Esophagus squamous epithelium (tissue), 4 donors: ENCODE data around the gene LTB4R.

Experiments used
- POLR2A ChIP-seq, 4 donors: fragments of 450-650 bp; IDR thresholded peaks; one replicate each; pipeline ENCODE4 v1.6.1; 2017; ENCODE audit warnings: antibody characterized with exemption in 4 of 4, mild to moderate bottlenecking in 4 of 4, moderate library complexity in 3 of 4
- TF ChIP-seq, protein P1 (sequence below), 6 experiments: fragments of 450-650 bp in 4 of 6; fragments of 200-600 bp in 2 of 6; sonication (generic) in 2 of 6; IDR thresholded peaks; one replicate each; pipeline ENCODE4 v1.5.1; 2016 to 2019; ENCODE audit warnings: antibody characterized with exemption in 6 of 6, mild to moderate bottlenecking in 4 of 6, moderate library complexity in 4 of 6

DNA sequence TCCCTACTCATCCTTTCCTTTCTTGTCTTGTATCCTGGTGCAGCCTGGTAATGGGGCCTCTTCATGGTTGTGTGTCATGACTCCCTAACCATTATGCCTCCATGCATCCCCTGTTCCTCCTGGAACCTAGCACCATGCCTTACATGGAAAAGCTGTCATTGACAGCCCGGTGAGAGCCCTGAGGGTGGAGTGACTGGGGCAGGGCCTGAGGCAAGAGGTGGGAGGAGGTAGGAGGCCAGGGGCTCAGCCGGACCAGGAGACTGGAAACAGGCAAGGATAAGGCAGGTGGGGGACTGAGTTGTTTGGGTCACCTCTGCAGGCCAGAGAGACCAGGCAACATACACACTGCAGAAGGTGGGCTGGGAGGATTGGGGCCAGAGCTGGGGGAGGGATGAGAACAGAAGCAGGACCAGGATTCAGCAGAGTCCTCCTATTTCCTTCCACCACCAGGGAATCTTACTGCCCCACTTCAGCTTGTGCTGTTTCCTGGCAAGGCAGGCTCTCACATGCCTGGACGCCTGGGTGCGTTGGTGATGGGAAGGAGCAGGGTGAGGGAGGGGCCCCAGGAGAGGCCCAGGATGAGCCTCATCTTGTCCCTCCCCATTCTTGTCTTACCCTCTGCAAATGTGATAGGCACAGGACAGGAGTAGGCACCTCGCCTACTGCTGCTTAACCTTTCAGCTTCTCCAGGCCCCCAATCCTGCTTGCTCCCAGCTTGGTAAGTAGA is 1.6 kb upstream of the LTB4R start, which contains the start of gene LTB4R2:
- TF ChIP-seq, protein P1, sequence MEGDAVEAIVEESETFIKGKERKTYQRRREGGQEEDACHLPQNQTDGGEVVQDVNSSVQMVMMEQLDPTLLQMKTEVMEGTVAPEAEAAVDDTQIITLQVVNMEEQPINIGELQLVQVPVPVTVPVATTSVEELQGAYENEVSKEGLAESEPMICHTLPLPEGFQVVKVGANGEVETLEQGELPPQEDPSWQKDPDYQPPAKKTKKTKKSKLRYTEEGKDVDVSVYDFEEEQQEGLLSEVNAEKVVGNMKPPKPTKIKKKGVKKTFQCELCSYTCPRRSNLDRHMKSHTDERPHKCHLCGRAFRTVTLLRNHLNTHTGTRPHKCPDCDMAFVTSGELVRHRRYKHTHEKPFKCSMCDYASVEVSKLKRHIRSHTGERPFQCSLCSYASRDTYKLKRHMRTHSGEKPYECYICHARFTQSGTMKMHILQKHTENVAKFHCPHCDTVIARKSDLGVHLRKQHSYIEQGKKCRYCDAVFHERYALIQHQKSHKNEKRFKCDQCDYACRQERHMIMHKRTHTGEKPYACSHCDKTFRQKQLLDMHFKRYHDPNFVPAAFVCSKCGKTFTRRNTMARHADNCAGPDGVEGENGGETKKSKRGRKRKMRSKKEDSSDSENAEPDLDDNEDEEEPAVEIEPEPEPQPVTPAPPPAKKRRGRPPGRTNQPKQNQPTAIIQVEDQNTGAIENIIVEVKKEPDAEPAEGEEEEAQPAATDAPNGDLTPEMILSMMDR (IDR thresholded peaks at IDR 0.05): peak in 1 of 6 experiments; percentile 45
- TF ChIP-seq POLR2A (IDR thresholded peaks at IDR 0.05): no peak
